Lower leg skin (tissue), 4 donors: ENCODE data around the gene TTC1. TPM values are rescaled to one million over a fixed set of nuclear protein-coding genes. Genes with fewer than 3 reads are reported as not detected.

ENCODE experiments used
- DNase-seq, 2 donors: peaks; one replicate each; pipeline ENCODE4 v3.0.0-alpha.2; 2019; ENCODE audit warnings: low spot score in 2 of 2
- H3K4me3 ChIP-seq: fragments of 200-600 bp; sonication (generic); 2 replicates; pipeline ENCODE4 v1.5.1; 2017; ENCODE audit warnings: mild to moderate bottlenecking, low read depth; ENCODE audit not compliant: poor library complexity, severe bottlenecking
- POLR2A ChIP-seq, 2 donors: fragments of 450-650 bp; IDR thresholded peaks; one replicate each; pipeline ENCODE4 v1.6.1; 2016 to 2017; ENCODE audit warnings: antibody characterized with exemption in 2 of 2, mild to moderate bottlenecking in 1 of 2, moderate library complexity in 1 of 2
- WGBS, 2 donors: methylation state at CpG; one replicate each; pipeline ENCODE4 v1.1.5; 2018; 5-methylcytosine and 5-hydroxymethylcytosine counted together
- intact Hi-C: fragments of 100-400 bp; cut with DNase I; formaldehyde crosslinking; loops from one replicate; pipeline ENCODE4 v1.15.0; 2023; ENCODE audit warnings: low total_unique reads
- total RNA-seq, 4 donors: library from RNA; depleted of rRNA; stranded (reverse); fragments of >200 nt; gene quantifications; one replicate each; pipeline ENCODE4 v1.1.0, GENCODE V29; 2016
- TF ChIP-seq, protein P1 (sequence below), 3 donors: fragments of 450-650 bp; IDR thresholded peaks; one replicate each; pipeline ENCODE4 v1.5.1; 2016; ENCODE audit warnings: antibody characterized with exemption in 3 of 3, mild to moderate bottlenecking in 3 of 3, moderate library complexity in 2 of 3

TTC1 gene
- total RNA-seq, 4 donors from 2014 or later = 28.5 to 39.3 (median 36.2) TPM

DNA sequence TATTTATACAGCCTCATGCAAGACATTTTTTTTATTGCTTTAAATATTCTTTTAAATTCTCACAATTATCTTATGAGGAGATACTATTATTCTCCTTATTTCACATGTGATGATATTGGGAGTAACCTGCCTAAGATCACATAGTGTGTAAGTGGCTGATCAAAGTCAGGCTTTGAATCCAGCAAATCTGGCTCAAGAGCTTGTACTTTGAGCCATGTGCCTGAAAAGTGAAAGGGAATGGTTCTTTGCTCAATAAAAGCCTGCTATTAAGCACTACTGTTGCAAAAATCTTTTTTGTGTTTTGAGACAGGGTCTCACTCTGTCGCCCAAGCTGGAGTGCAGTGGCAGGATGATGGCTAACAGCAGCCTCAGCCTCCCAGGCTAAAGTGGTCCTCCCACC lies 75.2 kb downstream of the TTC1 start:
- TF ChIP-seq, protein P1, sequence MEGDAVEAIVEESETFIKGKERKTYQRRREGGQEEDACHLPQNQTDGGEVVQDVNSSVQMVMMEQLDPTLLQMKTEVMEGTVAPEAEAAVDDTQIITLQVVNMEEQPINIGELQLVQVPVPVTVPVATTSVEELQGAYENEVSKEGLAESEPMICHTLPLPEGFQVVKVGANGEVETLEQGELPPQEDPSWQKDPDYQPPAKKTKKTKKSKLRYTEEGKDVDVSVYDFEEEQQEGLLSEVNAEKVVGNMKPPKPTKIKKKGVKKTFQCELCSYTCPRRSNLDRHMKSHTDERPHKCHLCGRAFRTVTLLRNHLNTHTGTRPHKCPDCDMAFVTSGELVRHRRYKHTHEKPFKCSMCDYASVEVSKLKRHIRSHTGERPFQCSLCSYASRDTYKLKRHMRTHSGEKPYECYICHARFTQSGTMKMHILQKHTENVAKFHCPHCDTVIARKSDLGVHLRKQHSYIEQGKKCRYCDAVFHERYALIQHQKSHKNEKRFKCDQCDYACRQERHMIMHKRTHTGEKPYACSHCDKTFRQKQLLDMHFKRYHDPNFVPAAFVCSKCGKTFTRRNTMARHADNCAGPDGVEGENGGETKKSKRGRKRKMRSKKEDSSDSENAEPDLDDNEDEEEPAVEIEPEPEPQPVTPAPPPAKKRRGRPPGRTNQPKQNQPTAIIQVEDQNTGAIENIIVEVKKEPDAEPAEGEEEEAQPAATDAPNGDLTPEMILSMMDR (IDR thresholded peaks at IDR 0.05) = no peak
- TF ChIP-seq POLR2A (IDR thresholded peaks at IDR 0.05) = no peak
- intact Hi-C loops = no loop called here
- 89 to 96% methylated on average over 1 of the region's 1 CpG for WGBS, 2 donors
- no peak overlapping the region for H3K4me3 ChIP-seq
- no peak for DNase-seq

DNA sequence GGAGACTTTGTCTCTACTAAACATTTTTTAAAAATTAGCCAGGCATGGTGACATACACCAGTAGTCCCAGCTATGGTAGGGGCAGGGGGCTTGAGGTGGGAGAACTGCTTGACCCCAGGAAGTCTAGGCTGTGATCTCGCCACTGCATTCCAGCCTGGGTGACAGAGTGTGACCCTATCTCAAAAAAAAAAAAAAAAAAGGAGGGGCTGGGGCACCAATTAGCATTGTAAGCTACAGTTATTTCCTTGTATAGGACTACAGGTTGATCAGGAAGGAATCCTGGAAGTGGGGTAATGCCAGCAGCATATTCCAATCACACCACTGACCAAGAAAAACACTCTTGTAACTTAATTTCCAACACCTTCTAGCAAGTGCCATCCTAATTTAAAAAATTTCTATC lies 78.3 kb downstream of the TTC1 start:
- H3K4me3 ChIP-seq = no peak overlapping the region
- intact Hi-C loops = no loop called here
- TF ChIP-seq, protein P1 (IDR thresholded peaks at IDR 0.05) = no peak
- no peak for TF ChIP-seq POLR2A (IDR thresholded peaks at IDR 0.05)
- WGBS, 2 donors = 95 to 97% methylated on average over 1 of the region's 1 CpG
- no peak for DNase-seq

DNA sequence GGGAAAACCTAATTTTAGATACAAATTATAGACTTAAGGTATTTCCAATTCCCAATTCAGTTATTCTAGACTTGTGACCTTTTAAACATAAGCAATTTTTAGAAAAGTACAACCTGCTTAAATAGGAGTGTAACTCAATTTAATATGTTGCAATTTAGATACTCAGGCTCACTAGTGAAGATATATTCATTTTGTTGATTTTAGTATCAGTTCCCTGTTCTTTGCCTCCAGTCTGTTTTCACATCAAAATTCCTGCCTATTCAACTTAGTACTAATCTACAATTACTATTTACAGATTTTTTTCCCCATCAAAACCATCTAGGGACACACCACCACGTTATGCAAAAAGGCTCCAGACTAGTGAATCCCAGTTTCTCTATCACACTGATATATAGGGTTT lies 79.9 kb downstream of the TTC1 start:
- TF ChIP-seq POLR2A (IDR thresholded peaks at IDR 0.05) = no peak
- TF ChIP-seq, protein P1 (IDR thresholded peaks at IDR 0.05) = no peak
- 77 to 81% methylated on average over 1 of the region's 1 CpG for WGBS, 2 donors
- intact Hi-C loops = no loop called here

DNA sequence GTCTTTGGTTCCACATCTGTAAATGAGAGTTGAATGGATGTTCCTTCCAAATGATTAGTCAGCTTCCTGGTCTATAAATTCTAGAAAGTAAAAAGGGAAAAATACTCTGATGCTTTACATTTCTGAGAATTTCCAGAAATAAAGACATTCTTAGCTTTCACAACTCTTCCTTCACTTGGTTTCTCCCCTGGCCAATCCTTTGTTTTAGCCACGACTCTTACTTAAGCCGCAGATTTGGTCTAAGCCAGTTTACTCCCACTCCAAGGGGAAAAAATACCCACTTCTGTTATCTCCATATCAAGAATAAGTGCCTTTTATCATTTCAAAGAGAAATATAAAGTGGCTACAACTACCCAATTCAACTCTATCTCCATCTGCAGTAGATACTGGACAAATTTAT lies 80.6 kb downstream of the TTC1 start:
- no peak overlapping the region for H3K4me3 ChIP-seq
- intact Hi-C loops = no loop called here
- TF ChIP-seq POLR2A (IDR thresholded peaks at IDR 0.05) = no peak
- TF ChIP-seq, protein P1 (IDR thresholded peaks at IDR 0.05) = no peak
- WGBS, 2 donors = 91% methylated on average over 2 of the region's 2 CpGs
- no peak for DNase-seq

More for the DNA sequence above, 79.9 kb downstream of the TTC1 start:
- no peak for DNase-seq
- no peak overlapping the region for H3K4me3 ChIP-seq

DNA sequence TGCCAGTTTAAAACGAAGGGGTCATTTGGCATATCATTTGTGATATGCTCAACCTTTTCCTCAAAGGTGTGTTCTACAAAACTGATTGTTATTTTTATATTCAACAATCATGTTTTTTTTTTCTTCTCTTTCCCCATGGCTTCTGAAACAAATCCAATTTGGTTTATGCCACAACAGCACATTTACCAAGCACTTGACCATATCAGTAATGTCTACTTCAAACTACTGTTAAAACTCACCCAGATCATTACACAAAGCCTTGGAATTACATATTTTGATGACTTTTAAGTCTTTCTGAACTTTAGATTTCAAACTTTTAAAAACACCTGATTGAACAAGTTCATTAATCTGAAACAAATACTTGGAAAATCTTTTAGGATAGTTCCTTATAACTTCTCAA lies 81.1 kb downstream of the TTC1 start:
- no peak for DNase-seq
- no peak overlapping the region for H3K4me3 ChIP-seq
- WGBS, 2 donors = 69 to 87% methylated on average over 1 of the region's 1 CpG
- intact Hi-C loops = no loop called here
- TF ChIP-seq, protein P1 (IDR thresholded peaks at IDR 0.05) = no peak
- TF ChIP-seq POLR2A (IDR thresholded peaks at IDR 0.05) = no peak

DNA sequence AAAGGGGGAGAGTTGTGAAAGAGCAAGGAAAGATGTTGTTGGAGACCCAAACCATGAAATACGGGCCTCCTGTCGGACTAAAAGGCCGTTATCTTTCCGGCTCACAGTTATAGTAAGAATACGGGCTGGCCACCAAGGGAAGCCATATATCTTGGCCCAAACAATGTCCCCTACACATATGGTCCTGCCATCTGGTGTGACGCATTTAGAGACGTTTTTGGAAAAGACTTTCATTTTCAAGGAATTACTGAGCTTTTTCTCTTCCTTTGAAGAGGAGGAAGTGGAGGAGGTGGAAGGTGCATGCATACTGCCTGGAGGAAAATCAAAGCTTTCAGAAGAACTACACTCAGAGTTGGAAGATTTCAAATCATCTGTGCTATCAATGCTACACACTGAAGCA lies 83.6 kb downstream of the TTC1 start:
- intact Hi-C loops = no loop called here
- 85 to 89% methylated on average over 7 of the region's 7 CpGs for WGBS, 2 donors
- no peak for DNase-seq
- TF ChIP-seq POLR2A (IDR thresholded peaks at IDR 0.05) = no peak
- TF ChIP-seq, protein P1 (IDR thresholded peaks at IDR 0.05) = no peak
- no peak overlapping the region for H3K4me3 ChIP-seq
